Choroid plexus epithelial cell (primary cell): Measurements from ENCODE around the gene ANAPC15.

Source experiments
- DNase-seq: peaks from one replicate; pipeline ENCODE4 v3.0.0-alpha.2; 2010; ENCODE audit warnings: low read depth
- H3K4me3 ChIP-seq: 2 replicates; pipeline ENCODE4 v1.5.1; 2011; ENCODE audit warnings: low read depth, mild to moderate bottlenecking, control low read depth, low read length, moderate library complexity
- CTCF ChIP-seq: conservative IDR thresholded peaks from 2 replicates; pipeline ENCODE4 v1.5.1; 2011; ENCODE audit warnings: low read depth, mild to moderate bottlenecking, control low read depth, inconsistent platforms, low read length, moderate library complexity

Gene ANAPC15

GRCh38 chr11:72102162-72102561, 10.3 kb downstream of the ANAPC15 start:
- peak overlapping the region; percentile 94 for H3K4me3 ChIP-seq
- DNase-seq: no peak
- no peak for TF ChIP-seq CTCF

GRCh38 chr11:72100462-72100861, 12.0 kb downstream of the ANAPC15 start:
- TF ChIP-seq CTCF: no peak
- H3K4me3 ChIP-seq: no peak overlapping the region

GRCh38 chr11:72100009-72100408, 12.5 kb downstream of the ANAPC15 start:
- no peak for TF ChIP-seq CTCF
- DNase-seq: no peak
- H3K4me3 ChIP-seq: no peak overlapping the region

More at GRCh38 chr11:72100462-72100861, 12.0 kb downstream of the ANAPC15 start:
- no peak for DNase-seq

- no peak for DNase-seq
These were observed 13.8 kb downstream of the ANAPC15 start for GRCh38 chr11:72098741-72099140.

GRCh38 chr11:72091292-72091691, 21.2 kb downstream of the ANAPC15 start:
- peak; percentile 79 for DNase-seq
- peak; percentile 90 for TF ChIP-seq CTCF
- no peak overlapping the region for H3K4me3 ChIP-seq

More at GRCh38 chr11:72098741-72099140, 13.8 kb downstream of the ANAPC15 start:
- no peak overlapping the region for H3K4me3 ChIP-seq
- TF ChIP-seq CTCF: no peak

- no peak overlapping the region for H3K4me3 ChIP-seq
- no peak for DNase-seq
- no peak for TF ChIP-seq CTCF
These were observed 24.3 kb downstream of the ANAPC15 start for GRCh38 chr11:72088076-72088808.
